ENCODE results near the gene CNN3.
A peak's percentile ranks its signal among the peaks of the same experiment; 100 is the strongest.

Gene CNN3

GRCh38 chr1:94927405-94928175 is 680 bp upstream of the CNN3 start:
- H3K27me3 ChIP-seq, result peaks cover 89% of the 10 kb centered on the region
- H3K36me3 ChIP-seq, result no peaks in the 10 kb centered on the region
- TF ChIP-seq, protein P1, sequence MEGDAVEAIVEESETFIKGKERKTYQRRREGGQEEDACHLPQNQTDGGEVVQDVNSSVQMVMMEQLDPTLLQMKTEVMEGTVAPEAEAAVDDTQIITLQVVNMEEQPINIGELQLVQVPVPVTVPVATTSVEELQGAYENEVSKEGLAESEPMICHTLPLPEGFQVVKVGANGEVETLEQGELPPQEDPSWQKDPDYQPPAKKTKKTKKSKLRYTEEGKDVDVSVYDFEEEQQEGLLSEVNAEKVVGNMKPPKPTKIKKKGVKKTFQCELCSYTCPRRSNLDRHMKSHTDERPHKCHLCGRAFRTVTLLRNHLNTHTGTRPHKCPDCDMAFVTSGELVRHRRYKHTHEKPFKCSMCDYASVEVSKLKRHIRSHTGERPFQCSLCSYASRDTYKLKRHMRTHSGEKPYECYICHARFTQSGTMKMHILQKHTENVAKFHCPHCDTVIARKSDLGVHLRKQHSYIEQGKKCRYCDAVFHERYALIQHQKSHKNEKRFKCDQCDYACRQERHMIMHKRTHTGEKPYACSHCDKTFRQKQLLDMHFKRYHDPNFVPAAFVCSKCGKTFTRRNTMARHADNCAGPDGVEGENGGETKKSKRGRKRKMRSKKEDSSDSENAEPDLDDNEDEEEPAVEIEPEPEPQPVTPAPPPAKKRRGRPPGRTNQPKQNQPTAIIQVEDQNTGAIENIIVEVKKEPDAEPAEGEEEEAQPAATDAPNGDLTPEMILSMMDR (IDR thresholded peaks at IDR 0.05), result no peak
- peak overlapping the region in 1 of 2 experiments; percentile 44 for H3K4me3 ChIP-seq (ENCODE audit: low read depth in 1 of 2, low read length in 1 of 2)
- H3K27ac ChIP-seq, result no peak overlapping the region
- no peaks in the 10 kb centered on the region for H3K9me3 ChIP-seq
- peaks cover 13 to 20% of the 10 kb centered on the region in 2 experiments for H3K4me1 ChIP-seq (ENCODE audit: control insufficient read depth in 1 of 2, insufficient read depth in 1 of 2, low read depth in 1 of 2, low read length in 1 of 2)

DNA sequence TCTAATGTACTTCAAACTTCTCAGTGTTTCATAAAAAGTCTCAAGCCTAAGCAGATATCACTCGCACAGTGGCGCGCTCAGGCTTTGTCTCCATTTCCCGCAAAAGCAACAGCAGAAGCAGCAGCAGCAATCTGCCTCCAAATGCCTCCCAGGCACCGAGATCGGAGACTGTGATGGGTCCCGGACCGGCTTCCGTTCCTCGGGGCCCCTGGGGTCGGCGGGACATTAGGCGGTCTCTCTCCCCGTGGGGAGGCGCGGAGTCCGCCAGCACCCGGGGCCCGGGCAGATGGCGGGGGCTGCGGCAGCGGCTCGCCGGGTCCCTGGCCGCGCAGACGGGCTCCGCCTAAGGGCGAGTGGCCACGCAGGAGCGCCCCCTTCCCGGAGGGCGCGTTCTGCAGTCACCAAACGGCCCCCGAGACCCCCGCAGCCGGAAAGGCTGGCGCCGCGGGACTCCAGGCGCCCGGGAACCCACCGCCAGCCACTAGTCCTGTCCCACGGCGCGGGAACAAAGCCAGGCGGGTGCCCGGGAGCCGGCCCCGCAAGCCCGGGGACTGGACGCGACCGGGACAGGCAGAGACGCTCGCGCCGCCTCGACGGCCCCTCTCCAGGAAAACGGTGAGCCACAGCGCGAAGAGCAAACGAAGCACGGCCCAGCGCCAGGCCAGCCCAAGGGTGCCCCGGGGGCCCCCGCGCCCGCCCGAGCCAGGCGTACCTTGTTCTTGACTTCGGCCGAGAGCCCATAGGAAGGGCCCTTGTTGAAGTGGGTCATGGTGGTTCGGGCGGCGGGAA is 590 bp downstream of the CNN3 start:
- Histone ChIP-seq H3K27ac (no peak overlapping the region), H3K4me3 (ENCODE audit: low read depth in 1 of 2, low read length in 1 of 2) (peak overlapping the region in 1 of 2 experiments; percentile 44), H3K36me3 (no peaks in the 10 kb centered on the region), H3K4me1 (ENCODE audit: control insufficient read depth in 1 of 2, insufficient read depth in 1 of 2, low read depth in 1 of 2, low read length in 1 of 2) (peaks cover 13 to 20% of the 10 kb centered on the region in 2 experiments), H3K27me3 (peaks cover 100% of the 10 kb centered on the region), H3K9me3 (no peaks in the 10 kb centered on the region)
- TF ChIP-seq, protein P1 (IDR thresholded peaks at IDR 0.05), result no peak

GRCh38 chr1:94925561-94926125 is 1.3 kb downstream of the CNN3 start:
- peaks cover 13 to 20% of the 10 kb centered on the region in 2 experiments for H3K4me1 ChIP-seq (ENCODE audit: control insufficient read depth in 1 of 2, insufficient read depth in 1 of 2, low read depth in 1 of 2, low read length in 1 of 2)
- peaks cover 100% of the 10 kb centered on the region for H3K27me3 ChIP-seq
- H3K36me3 ChIP-seq, result no peaks in the 10 kb centered on the region
- H3K4me3 ChIP-seq (ENCODE audit: low read depth in 1 of 2, low read length in 1 of 2), result no peak overlapping the region
- TF ChIP-seq, protein P1 (IDR thresholded peaks at IDR 0.05), result no peak
- no peak overlapping the region for H3K27ac ChIP-seq
- no peaks in the 10 kb centered on the region for H3K9me3 ChIP-seq

DNA sequence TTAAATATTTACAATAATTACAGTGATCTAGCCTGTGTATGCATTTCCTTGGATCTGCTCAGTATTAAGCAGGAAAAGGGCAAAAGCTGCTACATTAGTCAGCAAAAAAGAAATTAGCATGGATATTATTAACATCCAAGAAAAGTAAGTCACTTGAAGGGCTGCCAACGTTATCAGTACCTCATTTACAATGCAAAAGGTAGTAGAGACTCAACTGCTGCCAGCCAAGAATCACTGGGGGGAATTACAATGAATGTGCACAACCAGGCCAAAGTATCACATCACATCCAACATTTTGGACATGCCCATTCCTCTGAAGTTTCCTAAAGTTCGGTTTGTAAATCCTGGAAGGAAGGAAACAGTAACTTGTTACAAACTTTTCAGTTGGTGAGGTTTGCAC is 1.9 kb downstream of the CNN3 start:
- Histone ChIP-seq H3K4me1 (ENCODE audit: control insufficient read depth in 1 of 2, insufficient read depth in 1 of 2, low read depth in 1 of 2, low read length in 1 of 2) (peaks cover 13 to 20% of the 10 kb centered on the region in 2 experiments), H3K36me3 (no peaks in the 10 kb centered on the region), H3K9me3 (no peaks in the 10 kb centered on the region), H3K27ac (no peak overlapping the region), H3K27me3 (peaks cover 99% of the 10 kb centered on the region), H3K4me3 (ENCODE audit: low read depth in 1 of 2, low read length in 1 of 2) (no peak overlapping the region)
- TF ChIP-seq, protein P1 (IDR thresholded peaks at IDR 0.05), result no peak

DNA sequence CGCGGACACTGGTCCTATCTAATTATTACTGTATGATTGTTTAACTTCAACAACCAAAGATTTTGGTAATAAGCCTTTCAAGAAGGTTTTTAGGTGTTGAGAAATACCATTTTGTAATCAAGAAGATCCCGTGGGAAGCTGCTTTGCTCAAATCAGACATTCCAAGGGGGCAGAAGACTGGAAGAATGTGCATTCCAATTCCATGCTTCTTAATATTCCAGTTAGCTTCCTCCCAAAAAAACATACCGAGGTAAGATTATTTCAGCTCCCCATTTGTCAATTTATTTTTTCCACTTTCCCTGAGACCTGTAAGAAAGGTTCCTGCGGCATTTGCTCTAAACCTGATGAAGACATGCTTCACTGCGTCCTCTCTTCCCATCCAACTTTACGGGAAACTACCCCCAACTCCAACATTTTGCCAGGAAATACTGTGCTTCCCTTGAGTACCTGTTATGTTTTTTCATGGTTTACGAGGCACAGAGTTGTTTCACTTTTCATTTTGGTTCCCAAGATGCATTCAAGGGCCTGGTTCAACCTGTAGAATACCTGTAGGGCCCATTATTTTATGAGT is 4.1 kb downstream of the CNN3 start:
- no peak overlapping the region for H3K4me3 ChIP-seq (ENCODE audit: low read depth in 1 of 2, low read length in 1 of 2)
- TF ChIP-seq, protein P1 (IDR thresholded peaks at IDR 0.05), result no peak
- no peak overlapping the region for H3K27ac ChIP-seq
- peaks cover 83% of the 10 kb centered on the region for H3K27me3 ChIP-seq
- H3K4me1 ChIP-seq (ENCODE audit: control insufficient read depth in 1 of 2, insufficient read depth in 1 of 2, low read depth in 1 of 2, low read length in 1 of 2), result peaks cover 13 to 20% of the 10 kb centered on the region in 2 experiments
- no peaks in the 10 kb centered on the region for H3K9me3 ChIP-seq
- no peaks in the 10 kb centered on the region for H3K36me3 ChIP-seq

All from neutrophil (primary cell).